GM23338 (cell line): Measurements from ENCODE around the gene ITGA8.
"Not testable (repeated sequence)": the region's sequence is repeated elsewhere in the genome, so short reads cannot be mapped to it uniquely, and the experiment has no call there.

ENCODE experiments used
- CTCF ChIP-seq, 2 experiments: fragments of 200-600 bp in 1 of 2; sonication (generic) in 1 of 2; conservative IDR thresholded peaks; 2 replicates each; pipeline versions ENCODE4 v1.5.1 to v1.6.1; 2016 to 2017; ENCODE audit warnings: antibody characterized with exemption in 2 of 2, low read depth in 2 of 2, mild to moderate bottlenecking in 2 of 2, moderate library complexity in 1 of 2
- ETS1 ChIP-seq: IDR thresholded peaks from 2 replicates; pipeline ENCODE4 v1.6.1; 2016; ENCODE audit warnings: antibody characterized with exemption
- EZH2 ChIP-seq: fragments of 200-600 bp; sonication (generic); IDR thresholded peaks from one replicate; pipeline ENCODE4 v1.8.0; 2017; ENCODE audit warnings: antibody characterized with exemption, mild to moderate bottlenecking, low read depth; ENCODE audit not compliant: unreplicated experiment
- JUNB ChIP-seq: IDR thresholded peaks from one replicate; pipeline ENCODE4 v1.6.1; 2016; ENCODE audit warnings: antibody characterized with exemption; ENCODE audit not compliant: unreplicated experiment
- POLR2AphosphoS5 ChIP-seq: IDR thresholded peaks from 2 replicates; pipeline ENCODE4 v1.6.1; 2016; ENCODE audit warnings: antibody characterized with exemption, low read depth
- REST ChIP-seq: IDR thresholded peaks from one replicate; pipeline ENCODE4 v1.6.1; 2018; ENCODE audit warnings: antibody characterized with exemption; ENCODE audit not compliant: unreplicated experiment
- ZNF114 ChIP-seq: fragments of 250-450 bp; sonication (Bioruptor Pico); IDR thresholded peaks from 2 replicates; pipeline ENCODE4 v1.5.0; 2020; ENCODE audit warnings: mild to moderate bottlenecking, moderate library complexity

- TF ChIP-seq POLR2AphosphoS5; CTCF (conservative IDR thresholded peaks at IDR 0.05; ENCODE audit: low read depth in 2 of 2); EZH2; ETS1; REST; ZNF114 (CRISPR knock-in tag); JUNB: not testable (repeated sequence)
Observed at GRCh38 chr10:15631205-15631604, 88.5 kb downstream of the ITGA8 start.
